IPS DF 4.7 (cell line): ENCODE results near the gene COL20A1.
"Not testable (repeated sequence)": the region's sequence is repeated elsewhere in the genome, so short reads cannot be mapped to it uniquely, and the experiment has no call there.

Experiments
- DNase-seq: peaks from one replicate; pipeline ENCODE4 v3.0.0-alpha.2; 2013; ENCODE audit warnings: low spot score; ENCODE audit errors: extremely low read depth

COL20A1 gene

DNA sequence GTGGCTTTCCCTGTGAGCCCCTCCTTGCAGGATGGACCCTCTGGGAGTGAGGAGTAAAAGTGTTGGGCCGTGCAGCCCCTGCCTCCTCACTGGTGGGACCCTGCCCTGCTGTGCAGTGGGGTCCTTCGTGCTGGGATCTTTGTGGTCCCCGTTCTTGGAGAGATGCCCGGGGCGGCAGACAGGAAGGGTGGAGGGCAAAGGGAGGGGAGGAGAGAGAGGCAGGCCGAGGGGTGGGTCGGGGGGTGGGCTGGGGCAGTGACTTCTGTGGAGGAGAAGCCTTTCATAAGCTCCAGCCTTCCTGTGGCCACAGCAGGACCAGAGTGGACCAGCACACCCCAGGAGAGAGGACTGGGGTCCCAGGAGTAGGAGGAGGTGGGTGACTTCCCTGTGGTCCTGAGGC, at the start of gene COL20A1:
COL20A1 (plus strand) TSS at position 283 of the 400 bp plus-strand sequence. CDS start 1,922 bp downstream, outside the sequence.
- DNase-seq, result no peak

DNA sequence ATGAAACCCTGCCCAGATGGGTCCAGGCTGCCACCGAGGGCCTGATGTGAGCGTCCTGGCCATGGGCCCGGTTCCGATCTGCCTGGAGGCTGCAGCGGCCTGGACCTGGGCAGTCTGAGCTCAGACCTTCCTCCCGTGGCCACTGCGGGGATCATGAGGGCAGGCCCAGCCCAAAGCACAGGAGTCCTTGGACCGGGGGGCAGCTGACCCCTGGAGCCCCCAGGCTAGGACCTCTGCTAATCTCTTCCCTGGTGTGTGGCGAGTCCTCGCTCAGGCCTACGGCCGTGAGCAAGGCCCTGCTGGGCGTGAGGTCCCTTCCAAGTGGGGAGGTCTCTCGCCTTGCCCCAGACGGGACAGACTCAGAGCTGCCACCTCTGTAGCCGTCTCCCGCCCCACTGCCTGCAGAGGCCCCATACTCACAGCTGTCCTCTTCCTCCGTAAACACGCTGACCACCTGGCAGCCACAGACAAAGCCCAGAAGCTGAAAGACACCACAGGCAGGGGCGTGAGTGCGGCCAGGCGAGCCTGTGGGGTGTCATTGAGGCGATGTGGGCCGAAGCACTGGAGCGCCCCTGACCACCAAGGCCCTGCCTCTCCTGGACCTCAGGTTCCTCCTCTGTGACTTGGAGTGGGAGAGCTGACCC, 49.3 kb upstream of the COL20A1 start:
- DNase-seq, result no peak

DNA sequence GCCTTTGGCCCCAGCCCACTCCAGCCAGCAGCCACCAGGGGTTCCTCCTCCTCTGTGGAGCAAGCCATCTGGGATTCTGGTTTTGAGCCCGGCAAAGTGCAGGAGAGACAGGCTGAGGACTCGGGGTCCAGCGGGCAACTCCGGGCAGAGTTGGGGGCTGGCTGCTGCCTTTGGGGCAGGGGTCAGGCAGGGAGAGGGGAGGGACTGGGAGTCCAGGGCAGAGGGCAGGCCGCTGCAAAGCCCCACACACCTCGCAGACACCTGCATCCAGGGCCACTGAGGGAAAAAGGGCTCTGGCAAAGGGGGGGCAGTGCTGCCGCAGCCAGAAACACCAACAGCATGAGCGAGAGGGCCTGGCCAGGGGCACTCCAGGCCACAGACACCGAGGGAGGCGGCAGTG, 48.5 kb upstream of the COL20A1 start:
- DNase-seq, result no peak

DNA sequence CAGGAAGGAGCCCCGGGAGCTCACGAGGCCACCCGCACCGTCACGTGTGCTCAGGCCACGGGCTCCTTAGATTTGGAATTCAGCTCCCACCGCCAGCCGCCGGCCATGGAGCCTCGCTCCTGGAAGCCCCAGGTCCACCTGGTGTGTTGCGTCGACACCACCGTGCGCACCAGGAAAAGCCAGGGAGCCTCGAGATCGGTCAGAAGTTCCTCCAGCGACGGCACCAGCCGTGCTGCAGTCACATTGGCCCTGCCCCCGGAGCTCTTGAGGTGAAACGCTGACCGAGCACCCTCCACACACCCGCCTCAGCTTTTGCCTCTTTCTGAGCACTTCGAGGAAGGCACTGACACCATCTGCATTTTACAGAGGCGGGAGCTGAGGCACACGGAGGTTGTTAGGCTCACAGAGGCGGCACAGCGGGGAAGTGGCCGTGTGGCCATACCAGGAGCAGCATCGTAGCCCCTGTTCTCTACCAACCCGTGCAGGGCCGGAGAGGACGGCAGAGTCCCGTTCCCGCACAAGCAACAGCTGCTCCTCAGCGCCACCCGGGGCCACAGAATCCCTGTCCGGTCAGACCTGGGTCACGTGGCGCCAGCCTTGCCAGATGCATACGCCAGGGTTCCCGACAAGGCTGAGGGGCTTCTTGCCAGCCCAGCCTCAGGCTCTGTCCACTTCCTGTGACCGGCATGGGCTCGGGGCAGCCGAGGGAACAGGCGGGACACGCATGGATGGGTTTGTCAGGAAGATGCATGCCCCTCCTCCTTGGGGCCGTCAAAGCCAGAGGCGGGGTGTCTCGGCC, 46.3 kb upstream of the COL20A1 start:
- DNase-seq, result no peak

DNA sequence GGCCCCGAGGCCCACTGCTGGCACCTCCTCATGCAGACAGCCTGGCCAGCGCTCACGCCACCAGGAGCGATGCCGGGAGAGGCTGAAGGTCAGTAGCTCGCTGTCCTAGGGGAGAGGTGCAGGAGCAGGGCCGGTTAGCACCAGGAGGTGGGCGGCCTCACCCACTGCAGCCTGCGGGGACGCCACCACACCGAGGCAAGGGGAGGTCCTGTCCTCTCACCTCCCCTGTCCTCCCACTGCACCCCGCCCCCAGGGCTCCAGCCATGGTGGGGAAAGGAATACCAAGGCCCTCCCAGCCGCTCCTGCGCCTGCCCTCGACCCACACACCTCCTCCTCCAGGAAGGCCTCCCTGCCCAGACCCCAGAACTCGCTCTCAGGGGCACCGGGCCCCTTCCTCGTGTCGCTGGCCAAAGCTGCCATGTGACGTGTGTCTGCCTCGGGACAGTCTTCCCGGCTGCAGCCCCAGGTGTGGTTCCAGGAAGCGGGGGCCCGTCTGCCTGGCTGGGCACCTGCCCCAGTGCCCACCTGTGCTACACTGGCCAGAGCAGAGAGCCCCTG, 45.2 kb upstream of the COL20A1 start:
- no peak for DNase-seq

DNA sequence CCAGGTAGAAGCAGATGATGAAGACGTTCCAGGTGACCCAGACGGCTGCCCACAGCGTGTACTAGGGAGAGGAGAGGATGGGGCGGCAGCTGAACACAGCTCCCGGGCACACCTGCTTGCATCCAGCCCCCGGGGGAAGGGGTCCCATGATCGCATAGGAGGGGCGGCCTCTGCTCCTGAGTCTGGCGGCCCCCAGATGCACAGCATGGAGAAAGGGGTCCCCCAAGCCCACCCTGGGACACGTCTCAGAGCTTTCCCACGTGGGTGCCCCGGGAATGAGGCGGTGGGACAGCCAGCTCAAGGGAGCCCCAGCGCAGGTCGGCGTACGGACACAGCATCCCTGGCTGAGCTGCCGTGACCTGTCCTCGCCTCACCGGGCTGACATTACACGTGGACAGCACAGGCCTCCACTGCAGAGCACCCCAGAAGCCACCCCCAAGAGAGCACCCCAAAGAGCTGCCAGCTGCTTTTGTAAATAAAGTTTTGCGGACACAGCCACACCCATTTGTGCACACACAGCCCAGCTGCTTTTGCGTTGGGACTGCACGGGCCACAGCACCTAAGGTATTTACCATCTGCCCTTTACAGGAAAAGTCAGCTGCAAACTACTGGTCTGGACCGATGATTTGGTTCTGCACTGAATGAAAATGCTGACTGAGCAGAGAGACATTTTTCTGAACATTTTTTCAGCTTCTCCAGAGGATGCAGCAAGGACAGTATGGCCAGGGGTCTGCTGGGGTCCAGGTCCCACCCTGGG, 44.0 kb upstream of the COL20A1 start:
- DNase-seq, result no peak

DNA sequence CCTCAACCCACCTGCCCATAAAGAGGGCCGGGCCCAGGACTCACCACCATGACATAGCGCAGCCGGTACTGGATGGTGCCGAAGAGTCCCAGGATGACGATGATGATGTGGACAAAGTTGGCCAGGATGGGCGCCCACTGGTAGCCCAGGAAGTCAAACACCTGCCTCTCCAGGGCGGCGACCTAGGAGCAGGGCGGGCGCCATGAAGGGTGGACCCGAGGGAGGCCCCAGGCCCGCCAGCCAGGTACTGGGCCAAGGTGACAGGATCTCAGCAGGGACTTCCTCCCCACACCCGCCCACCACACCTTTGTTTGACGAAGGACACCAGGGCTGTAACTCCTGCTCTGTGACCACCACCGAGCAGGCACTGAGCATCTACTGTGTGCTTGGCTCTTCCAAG, 43.1 kb upstream of the COL20A1 start:
- DNase-seq, result no peak

DNA sequence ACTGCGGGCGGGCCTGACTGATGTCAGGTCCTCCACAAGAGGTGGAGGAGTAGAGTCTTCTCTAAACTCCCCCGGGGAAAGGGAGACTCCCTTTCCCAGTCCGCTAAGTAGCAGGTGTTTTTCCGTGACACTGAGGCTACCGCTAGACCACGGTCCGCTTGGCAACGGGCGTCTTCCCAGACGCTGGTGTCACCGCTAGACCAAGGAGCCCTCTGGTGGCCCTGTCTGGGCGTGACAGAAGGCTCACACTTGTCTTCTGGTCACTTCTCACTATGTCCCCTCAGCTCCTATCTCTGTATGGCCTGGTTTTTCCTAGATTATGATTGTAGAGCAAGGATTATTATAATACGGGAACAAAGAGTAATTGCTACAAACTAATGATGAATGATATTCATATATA, 41.6 kb upstream of the COL20A1 start:
- DNase-seq, result not testable (repeated sequence)

DNA sequence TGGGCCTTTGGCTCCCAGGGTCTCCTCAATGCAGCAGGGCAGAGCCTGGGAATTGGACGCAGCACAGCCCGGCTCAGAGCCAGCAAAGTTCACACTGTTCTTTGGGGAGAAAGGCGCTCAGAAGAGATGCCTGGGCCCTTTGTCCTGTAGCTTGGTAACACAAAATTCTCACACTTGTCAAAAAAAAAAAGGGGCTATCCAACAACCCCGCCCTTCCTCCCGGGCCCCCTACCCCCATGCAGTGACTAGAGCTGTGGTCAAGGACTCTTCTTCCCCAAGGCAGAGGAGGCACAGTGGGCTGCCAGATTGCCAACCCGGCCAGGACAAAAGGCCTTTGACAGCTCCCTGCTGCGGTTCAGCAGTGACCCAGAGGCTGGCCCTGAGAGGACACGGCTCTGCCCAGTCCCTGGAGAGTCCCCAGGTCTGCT, 40.7 kb upstream of the COL20A1 start:
- DNase-seq, result no peak

DNA sequence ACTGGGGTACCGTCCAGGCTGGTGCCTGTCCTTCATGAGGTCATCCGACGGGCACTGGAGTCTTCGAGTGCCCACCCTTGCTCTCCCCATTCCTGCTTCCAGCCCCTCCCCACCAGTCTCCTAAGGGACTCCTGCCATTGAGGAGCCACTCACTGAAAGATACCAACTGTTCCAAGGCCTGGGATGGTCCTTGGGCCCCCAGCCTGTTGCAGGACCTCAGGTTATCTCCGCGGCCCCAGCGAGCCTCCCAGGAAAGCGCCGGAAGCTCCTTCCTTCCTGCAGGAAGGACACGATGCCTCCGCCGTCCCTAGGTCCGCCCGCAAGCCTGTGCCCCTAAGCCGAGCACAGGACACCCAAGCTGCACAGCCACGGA, 39.9 kb upstream of the COL20A1 start:
- DNase-seq, result no peak

DNA sequence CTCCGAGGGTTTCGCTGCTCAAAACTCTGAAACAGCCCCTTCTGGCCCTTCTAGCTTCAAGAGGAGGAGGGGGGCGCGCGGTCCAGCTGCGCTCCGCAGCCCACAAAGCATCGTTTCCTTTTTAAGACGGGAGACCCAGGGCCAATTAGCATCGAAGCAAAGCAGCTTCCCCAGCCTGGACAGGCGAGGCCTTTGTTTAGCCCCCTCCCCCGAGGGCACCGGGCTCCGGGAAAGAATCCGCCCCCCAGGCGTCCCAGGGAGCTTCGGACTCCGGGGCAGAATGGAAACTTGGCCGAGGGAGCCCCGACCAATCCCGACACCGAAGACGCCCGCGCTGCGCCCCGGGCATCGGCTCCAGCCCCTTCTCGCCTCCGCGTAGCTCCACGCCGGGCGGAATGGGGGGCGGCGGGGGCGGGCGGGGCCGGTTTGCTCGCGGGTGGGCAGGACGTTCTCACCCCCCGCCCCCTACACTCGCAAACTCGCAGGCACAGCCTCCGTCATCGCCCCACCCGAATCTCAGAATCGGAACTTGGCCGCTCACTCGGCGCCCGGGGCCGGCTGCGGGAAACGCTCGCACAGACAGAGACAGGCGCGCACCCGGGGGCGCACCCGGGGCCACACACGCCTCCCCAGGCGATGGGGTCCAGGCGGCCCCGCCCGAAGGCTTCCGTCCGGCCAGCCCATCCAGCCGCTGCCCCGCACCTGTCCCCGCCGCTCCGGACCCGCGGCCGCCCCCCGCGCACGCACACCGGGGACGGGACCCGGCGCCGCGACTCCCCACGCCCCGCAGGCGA, 39.4 kb upstream of the COL20A1 start:
- no peak for DNase-seq

DNA sequence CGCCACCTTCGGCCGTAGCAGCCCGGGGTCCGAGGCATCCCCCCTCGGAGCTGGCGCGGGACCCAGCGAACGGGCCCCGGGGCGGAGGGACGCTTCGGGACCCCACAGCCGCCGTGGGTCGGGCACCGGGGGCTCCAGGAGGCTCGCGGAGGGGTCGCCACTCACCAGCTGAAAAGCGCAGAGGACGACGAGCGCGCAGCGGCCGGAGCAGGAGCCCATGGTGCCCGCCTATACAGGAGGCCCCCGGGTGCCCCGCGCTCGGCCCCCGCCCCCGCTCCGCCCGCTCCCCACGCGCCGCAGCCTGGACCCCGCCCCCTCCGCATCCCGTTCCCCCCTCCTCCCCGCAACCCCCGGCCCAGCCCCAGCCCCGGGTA, 38.8 kb upstream of the COL20A1 start, which contains the start of gene NKAIN4:
NKAIN4 (minus strand) TSS at position 232 of the 374 bp plus-strand sequence; CDS start at position 219, 13 bp downstream.
- no peak for DNase-seq

DNA sequence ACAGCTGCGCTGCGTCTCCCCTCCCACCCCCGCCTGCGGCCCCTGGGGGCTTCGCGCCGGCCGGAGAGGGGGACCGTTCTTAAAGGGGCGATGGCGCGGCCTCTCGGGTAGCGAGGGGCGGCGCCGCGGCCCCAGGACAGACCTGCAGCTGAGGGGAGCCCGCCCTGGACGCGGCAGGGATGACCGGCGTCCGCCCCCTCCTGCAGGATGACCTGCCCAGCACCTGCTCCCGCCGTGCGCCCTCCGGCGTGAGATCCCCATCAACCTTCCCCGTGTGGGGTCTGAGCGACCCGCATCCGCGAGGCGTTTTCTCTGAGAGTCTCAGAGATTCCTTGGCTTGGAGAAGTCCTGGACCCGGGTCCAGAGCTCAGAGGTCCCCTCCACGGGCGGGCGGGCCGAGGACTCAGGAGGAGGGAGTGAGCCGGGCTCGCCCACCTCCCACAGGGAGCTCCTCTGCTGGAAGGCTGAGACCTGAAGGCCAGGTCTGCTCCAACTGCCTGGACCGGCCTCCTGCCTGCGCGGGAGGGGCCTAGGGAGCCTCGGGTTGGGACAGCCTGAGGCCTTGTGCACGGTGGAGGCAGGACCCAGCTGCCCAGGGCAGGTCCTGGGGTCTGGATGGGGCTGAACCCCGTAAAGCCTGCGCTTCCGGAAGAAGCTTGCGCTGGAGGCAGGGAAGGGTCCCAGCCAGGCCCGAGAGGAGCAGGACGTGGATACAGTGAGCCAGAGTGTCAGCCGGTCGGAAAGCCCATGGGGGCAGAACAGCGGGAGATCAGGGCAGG, 38.2 kb upstream of the COL20A1 start:
- DNase-seq, result no peak

DNA sequence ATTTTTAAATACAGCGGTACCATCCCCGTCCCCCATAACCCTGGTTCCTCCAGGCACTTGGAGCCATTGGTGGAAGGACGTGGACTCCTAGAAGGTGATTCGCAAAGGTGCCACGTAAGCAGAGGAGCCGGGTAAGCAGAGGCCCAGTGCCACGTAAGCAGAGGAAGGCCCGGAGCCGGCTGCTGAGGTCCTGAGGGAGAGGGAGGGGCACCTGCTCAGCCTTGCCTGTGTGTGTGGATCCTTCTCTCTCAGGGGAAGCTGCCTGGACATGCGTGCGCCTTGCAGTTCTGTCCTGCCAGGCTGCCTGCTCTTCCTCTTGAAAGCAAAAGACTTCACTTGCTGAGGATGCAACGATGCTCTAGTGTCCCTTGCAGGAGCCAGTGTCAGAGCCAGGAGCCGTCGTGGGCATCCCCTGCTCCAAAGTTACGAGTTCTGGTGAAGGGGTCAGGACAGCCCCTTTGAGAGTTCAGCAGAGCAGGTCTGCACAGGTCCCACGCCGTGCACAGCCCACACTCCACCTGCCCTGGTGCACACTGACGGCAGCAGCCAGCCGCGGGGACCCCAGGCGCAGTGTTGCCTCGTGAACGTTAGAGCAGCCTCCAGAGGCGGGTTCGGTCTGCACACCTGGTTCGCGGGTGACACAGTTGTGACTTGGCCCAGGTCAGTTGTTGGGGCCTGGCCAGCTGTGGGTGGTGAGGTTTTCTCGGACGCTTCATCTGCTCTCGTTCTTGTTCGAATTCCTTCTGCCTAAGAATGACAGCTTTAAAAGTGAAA, 36.9 kb upstream of the COL20A1 start:
- no peak for DNase-seq

DNA sequence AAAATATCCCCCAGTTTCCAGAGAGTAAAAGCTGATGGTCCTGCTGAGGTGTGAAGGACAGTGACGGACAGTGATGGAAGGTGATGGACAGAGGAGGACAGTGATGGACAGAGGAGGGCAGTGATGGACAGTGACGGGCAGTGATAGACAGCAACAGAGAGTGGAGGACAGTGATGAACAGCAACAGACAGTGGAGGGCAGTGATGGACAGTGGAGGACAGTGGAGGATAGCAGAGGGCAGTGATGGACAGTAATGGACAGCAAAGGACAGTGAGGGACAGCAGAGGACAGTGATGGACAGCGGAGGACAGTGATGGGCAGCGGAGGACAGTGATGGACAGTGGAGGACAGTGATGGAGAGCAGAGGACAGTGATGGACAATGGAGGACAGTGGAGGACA, 36.0 kb upstream of the COL20A1 start:
- no peak for DNase-seq

DNA sequence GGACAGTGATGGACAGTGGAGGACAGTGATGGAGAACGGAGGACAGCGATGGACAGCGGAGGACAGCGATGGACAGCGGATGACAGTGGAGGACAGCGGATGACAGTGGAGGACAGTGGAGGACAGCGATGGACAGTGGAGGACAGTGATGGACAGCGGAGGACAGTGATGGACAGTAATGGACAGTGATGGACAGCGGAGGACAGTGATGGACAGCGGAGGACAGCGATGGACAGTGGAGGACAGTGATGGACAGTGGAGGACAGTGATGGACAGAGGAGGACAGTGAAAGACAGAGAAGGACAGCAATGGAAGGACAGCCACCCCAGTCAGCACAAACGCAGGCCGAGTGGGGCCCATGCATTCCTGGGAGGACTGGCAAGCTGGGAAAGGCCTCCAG, 35.4 kb upstream of the COL20A1 start:
- no peak for DNase-seq

DNA sequence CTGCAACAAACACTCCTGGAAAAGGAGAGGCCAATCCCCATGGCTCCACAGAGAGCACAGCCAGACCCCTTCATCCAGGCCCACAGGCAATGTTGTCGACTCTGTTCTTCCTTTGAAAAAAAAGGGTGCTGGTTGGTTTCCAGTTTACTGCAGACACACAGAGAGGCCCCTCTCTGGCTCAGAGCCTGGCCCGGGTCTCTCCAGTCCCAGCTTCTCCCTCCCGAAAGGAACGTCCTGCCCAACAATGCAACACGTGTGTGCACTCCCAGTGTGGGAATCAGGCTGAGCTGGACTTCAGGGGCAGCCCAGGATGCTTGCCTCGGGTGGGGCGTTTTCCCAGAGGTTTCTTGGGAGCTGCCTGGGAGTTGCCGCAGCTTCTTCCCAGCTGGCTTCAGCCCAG, 34.2 kb upstream of the COL20A1 start:
- DNase-seq, result no peak

DNA sequence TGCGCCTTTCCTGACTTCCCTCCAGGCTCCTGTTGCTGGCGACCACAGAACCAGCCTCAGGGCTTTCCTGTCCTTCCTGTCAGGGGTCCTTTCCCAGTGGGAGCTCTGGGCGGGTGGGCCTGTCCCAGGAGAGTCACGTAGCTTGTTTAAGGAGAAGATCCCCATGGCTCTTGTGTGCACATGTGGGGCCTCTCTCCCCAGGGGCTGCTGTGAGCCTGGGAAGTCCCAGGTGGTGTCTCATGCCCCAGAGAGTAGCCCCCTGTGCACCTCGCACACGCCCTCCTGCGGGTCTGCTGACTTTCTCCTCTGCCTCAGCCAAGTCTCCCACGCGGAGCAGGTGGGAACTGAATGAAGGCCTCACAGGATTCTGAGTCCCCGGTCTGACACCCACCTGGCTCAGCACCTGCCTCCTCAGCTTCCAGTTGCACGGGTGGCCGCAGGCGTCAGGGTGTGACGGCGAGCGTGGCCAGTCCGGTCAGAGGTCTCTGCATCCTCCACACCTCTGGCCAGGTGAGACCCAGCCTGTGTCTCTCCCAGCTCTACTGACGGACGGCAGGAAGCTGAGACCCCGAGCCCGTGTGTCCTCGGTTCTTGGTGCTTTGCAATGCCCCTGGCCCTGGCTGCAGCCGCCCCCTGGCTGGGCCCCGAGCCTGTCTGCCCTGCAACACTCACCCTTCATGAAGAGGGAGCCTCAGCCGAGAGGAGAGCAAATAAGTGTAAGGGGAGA, 33.1 kb upstream of the COL20A1 start:
- no peak for DNase-seq

DNA sequence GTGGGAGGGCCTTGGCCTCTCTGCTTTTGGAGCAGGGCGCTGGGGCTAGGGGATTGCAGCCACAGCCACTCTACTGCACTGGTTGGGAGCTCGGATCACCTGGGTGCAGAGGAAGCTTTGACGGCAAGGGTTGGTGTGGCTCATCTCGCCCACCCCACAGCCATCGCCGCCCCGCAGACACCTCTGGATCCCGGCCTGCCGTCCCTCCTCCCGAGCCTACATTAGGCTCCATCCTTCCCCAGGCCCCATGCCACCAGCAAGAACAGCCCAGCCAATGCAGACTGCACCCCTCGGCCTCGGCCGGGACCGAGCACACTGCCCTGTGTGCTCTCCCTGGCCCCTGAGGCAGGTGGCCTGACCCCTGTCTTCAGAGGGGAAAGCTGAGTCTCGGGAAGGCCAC, 32.5 kb upstream of the COL20A1 start:
- no peak for DNase-seq
